HCT116 (cell line): ENCODE results near the gene HIBADH. TPM values are rescaled to one million over a fixed set of nuclear protein-coding genes. Genes with fewer than 3 reads are reported as not detected.

Experiments
- ATAC-seq: fragments of 200-7000 bp; cut with Tn5 transposase; 2 replicates; pipeline ENCODE4 v1.9.1; 2020; ENCODE audit warnings: mild to moderate bottlenecking, moderate library complexity
- BruUV-seq: library from RNA; stranded (reverse); fragments of 400-500 nt; replicated peaks from 2 replicates; lab custom pipeline; 2021; lab: Mats Ljungman, UMichigan
- CTCF ChIA-PET: fragments of 300-600 bp; sonication (Branson Sonifier 250); formaldehyde crosslinking; loops from one replicate; lab custom pipeline; 2021; ENCODE audit warnings: antibody characterized with exemption; lab: Charles Lee
- POLR2A ChIA-PET: fragments of 300-600, 350-600 bp; sonication (Branson Sonifier 250); formaldehyde crosslinking; loops from one replicate; lab custom pipeline; 2021; ENCODE audit warnings: antibody characterized with exemption; lab: Charles Lee
- RAD21 ChIA-PET, 2 experiments: fragments of 300-600 bp; sonication (Branson Sonifier 250); formaldehyde crosslinking; loops; one replicate each; lab custom pipeline; 2023; ENCODE audit warnings: low total read pairs in 2 of 2; ENCODE audit not compliant: uncharacterized antibody in 2 of 2, unreplicated experiment in 2 of 2, low non-redundant PET in 1 of 2; lab: Charles Lee
- DNase-seq: peaks from one replicate; pipeline ENCODE4 v3.0.0-alpha.2; 2010; ENCODE audit warnings: low read depth, low spot score
- H2AFZ ChIP-seq: fragments of 200-600 bp; shearing (Covaris generic), sonication (generic); 2 replicates; pipeline ENCODE4 v1.6.1; 2017; ENCODE audit warnings: low read depth, mixed run types, mixed read lengths, antibody characterized with exemption, low read length; ENCODE audit not compliant: poor library complexity, severe bottlenecking
- H3K27ac ChIP-seq: 2 replicates; pipeline ENCODE4 v1.5.1; 2012; ENCODE audit warnings: low read depth, low read length
- H3K27me3 ChIP-seq: fragments of 200-600 bp; sonication (generic); 2 replicates; pipeline ENCODE4 v1.6.1; 2016; ENCODE audit warnings: mixed run types, low read length, mixed read lengths; ENCODE audit not compliant: insufficient read depth
- H3K36me3 ChIP-seq, 2 experiments: fragments of 200-500 bp in 1 of 2; fragments of 200-600 bp in 1 of 2; sonication (Bioruptor generic) in 1 of 2; sonication (generic) in 1 of 2; 2 replicates each; pipeline versions ENCODE4 v1.5.1 to v1.6.1; 2014 to 2016; ENCODE audit warnings: low read length in 2 of 2, inconsistent platforms in 1 of 2, mixed read lengths in 1 of 2, mixed run types in 1 of 2; ENCODE audit not compliant: insufficient read depth in 2 of 2, control insufficient read depth in 1 of 2
- H3K4me1 ChIP-seq, 2 experiments: fragments of 200-600 bp in 1 of 2; sonication (generic) in 1 of 2; 2 replicates each; pipeline versions ENCODE4 v1.5.1 to v1.6.1; 2012 to 2017; ENCODE audit warnings: low read length in 2 of 2, inconsistent platforms in 1 of 2, mild to moderate bottlenecking in 1 of 2, mixed read lengths in 1 of 2, mixed run types in 1 of 2, moderate library complexity in 1 of 2; ENCODE audit not compliant: insufficient read depth in 2 of 2, control insufficient read depth in 1 of 2
- H3K4me2 ChIP-seq: fragments of 200-600 bp; sonication (generic); 2 replicates; pipeline ENCODE4 v1.6.1; 2017; ENCODE audit warnings: mixed run types, low read length, mixed read lengths
- H3K4me3 ChIP-seq, 2 experiments: fragments of 200-600 bp in 1 of 2; sonication (generic) in 1 of 2; replicated peaks in 1 of 2; 2 replicates each; pipeline ENCODE4 v1.5.1; 2011 to 2016; ENCODE audit warnings: low read length in 2 of 2, control low read depth in 1 of 2, low read depth in 1 of 2, mild to moderate bottlenecking in 1 of 2, mixed read lengths in 1 of 2, mixed run types in 1 of 2
- H3K79me2 ChIP-seq: fragments of 200-600 bp; sonication (generic); 2 replicates; pipeline ENCODE4 v1.6.1; 2017; ENCODE audit warnings: mild to moderate bottlenecking, mixed run types, low read length, moderate library complexity, mixed read lengths; ENCODE audit not compliant: insufficient read depth
- H3K9ac ChIP-seq: fragments of 200-600 bp; sonication (generic); 2 replicates; pipeline ENCODE4 v1.6.1; 2016; ENCODE audit warnings: low read length, mixed read lengths
- H3K9me2 ChIP-seq: fragments of 200-600 bp; sonication (generic), shearing (Covaris generic); 2 replicates; pipeline ENCODE4 v1.6.1; 2017; ENCODE audit warnings: mixed run types, mild to moderate bottlenecking, moderate library complexity; ENCODE audit not compliant: insufficient read depth
- H3K9me3 ChIP-seq, 2 experiments: fragments of 200-500 bp in 1 of 2; fragments of 200-600 bp in 1 of 2; sonication (Bioruptor generic) in 1 of 2; sonication (generic) in 1 of 2; 2 replicates each; pipeline ENCODE4 v1.6.1; 2014 to 2017; ENCODE audit warnings: low read length in 2 of 2, mixed read lengths in 2 of 2, inconsistent platforms in 1 of 2, low read depth in 1 of 2, mild to moderate bottlenecking in 1 of 2, mixed run types in 1 of 2, moderate library complexity in 1 of 2; ENCODE audit not compliant: control insufficient read depth in 1 of 2, insufficient read depth in 1 of 2
- H4K20me1 ChIP-seq: fragments of 200-600 bp; sonication (generic), shearing (Covaris generic); 2 replicates; pipeline ENCODE4 v1.6.1; 2017; ENCODE audit warnings: mixed run types, mild to moderate bottlenecking, moderate library complexity; ENCODE audit not compliant: insufficient read depth
- CEBPB ChIP-seq: IDR thresholded peaks from 2 replicates; pipeline ENCODE4 v1.6.1; 2012; ENCODE audit warnings: low read depth
- ELF1 ChIP-seq: IDR thresholded peaks from 2 replicates; pipeline ENCODE4 v1.6.1; 2012; ENCODE audit warnings: low read depth, borderline replicate concordance
- EZH2 ChIP-seq: fragments of 200-600 bp; sonication (generic); IDR thresholded peaks from 2 replicates; pipeline ENCODE4 v1.6.1; 2017; ENCODE audit warnings: antibody characterized with exemption, mixed run types
- EZH2phosphoT487 ChIP-seq: fragments of 200-600 bp; IDR thresholded peaks from 2 replicates; pipeline ENCODE4 v1.6.1; 2018; ENCODE audit warnings: antibody characterized with exemption, borderline replicate concordance
- FOSL1 ChIP-seq: IDR thresholded peaks from 2 replicates; pipeline ENCODE4 v1.6.1; 2012; ENCODE audit warnings: low read depth
- JUND ChIP-seq: IDR thresholded peaks from 2 replicates; pipeline ENCODE4 v1.6.1; 2012
- MAX ChIP-seq: IDR thresholded peaks from 2 replicates; pipeline ENCODE4 v1.6.1; 2012
- POLR2AphosphoS5 ChIP-seq: IDR thresholded peaks from 2 replicates; pipeline ENCODE4 v1.6.1; 2011; ENCODE audit warnings: mild to moderate bottlenecking, low read depth, low read length, moderate library complexity
- RAD21 ChIP-seq: IDR thresholded peaks from 2 replicates; pipeline ENCODE4 v1.6.1; 2012; ENCODE audit warnings: low read depth, mild to moderate bottlenecking
- REST ChIP-seq: IDR thresholded peaks from 2 replicates; pipeline ENCODE4 v1.6.1; 2012; ENCODE audit warnings: low read depth
- SP1 ChIP-seq: IDR thresholded peaks from 2 replicates; pipeline ENCODE4 v1.6.1; 2012; ENCODE audit warnings: low read depth
- SRF ChIP-seq: IDR thresholded peaks from 2 replicates; pipeline ENCODE4 v1.6.1; 2012; ENCODE audit warnings: low read depth
- TCF7L2 ChIP-seq: IDR thresholded peaks from 2 replicates; pipeline ENCODE4 v1.7.0; 2011; ENCODE audit warnings: borderline replicate concordance, inconsistent platforms; ENCODE audit not compliant: insufficient read depth, insufficient read length; ENCODE audit errors: extremely low read depth
- ZFX ChIP-seq: fragments of 450-650 bp; IDR thresholded peaks from 2 replicates; pipeline ENCODE4 v1.6.1; 2017
- ZNF274 ChIP-seq: fragments of 200-500 bp; sonication (Bioruptor generic); IDR thresholded peaks from 2 replicates; pipeline ENCODE4 v1.6.1; 2014; ENCODE audit warnings: mild to moderate bottlenecking, low read depth, low read length, inconsistent platforms
- intact Hi-C: fragments of 100-400 bp; cut with micrococcal nuclease; formaldehyde crosslinking; loops from 2 replicates; pipeline ENCODE4 v1.10.0; 2022
- total RNA-seq: library from RNA; stranded (reverse); gene quantifications from one replicate; pipeline ENCODE4 v1.2.1, GENCODE V29; 2021; ENCODE audit not compliant: unreplicated experiment
- TF ChIP-seq, protein P1 (sequence below): IDR thresholded peaks from 2 replicates; pipeline ENCODE4 v1.6.1; 2012

Gene HIBADH
- total RNA-seq, 1 experiment from 2014 or later = 32.4 TPM

DNA sequence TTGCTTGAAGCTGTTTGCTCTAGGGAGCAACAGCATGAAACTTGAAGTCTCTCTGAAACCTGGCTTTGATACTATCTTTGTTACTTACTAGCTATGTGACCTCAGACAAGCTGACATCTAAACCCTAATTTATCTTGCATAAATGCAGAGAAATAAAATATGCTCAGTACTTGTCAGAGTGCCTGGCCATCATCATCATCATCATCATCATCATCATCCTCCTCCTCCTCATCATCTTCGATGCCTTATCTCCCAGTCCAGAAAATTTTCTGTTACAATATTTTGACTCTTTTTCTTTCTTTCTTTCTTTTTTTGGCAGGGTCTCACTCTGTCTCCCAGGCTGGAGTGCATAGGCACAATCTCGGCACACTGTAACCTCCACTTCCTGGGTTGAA lies 42.5 kb upstream of the HIBADH start:
- Histone ChIP-seq H3K4me1 (peaks cover 0 to 6% of the 10 kb centered on the region in 2 experiments; a peak in 1 of 4 replicates), H4K20me1 (no peaks in the 10 kb centered on the region), H3K4me3 (no peak overlapping the region), H3K9me2 (no peaks in the 10 kb centered on the region), H3K27me3 (no peaks in the 10 kb centered on the region), H3K9ac (no peak overlapping the region), H3K9me3 (no peaks in the 10 kb centered on the region), H2AFZ (no peak overlapping the region), H3K4me2 (no peak overlapping the region), H3K79me2 (no peaks in the 10 kb centered on the region), H3K36me3 (no peaks in the 10 kb centered on the region), H3K27ac (no peak overlapping the region)
- intact Hi-C loops = no loop called here
- ChIA-PET RAD21 (no interaction called here), CTCF (no interaction called here), POLR2A (no interaction called here)
- no peak for ATAC-seq
- TF ChIP-seq EZH2 = no peak
- TF ChIP-seq ZNF274 = no peak
- TF ChIP-seq ELF1 = no peak
- TF ChIP-seq JUND = no peak
- no peak for TF ChIP-seq RAD21
- no peak for TF ChIP-seq REST
- no peak for TF ChIP-seq POLR2AphosphoS5
- TF ChIP-seq SP1 = no peak
- no peak for TF ChIP-seq MAX
- TF ChIP-seq ZFX = no peak
- no peak for TF ChIP-seq FOSL1
- no peak for TF ChIP-seq CEBPB
- no peak for TF ChIP-seq EZH2phosphoT487
- no peak for TF ChIP-seq SRF
- no peak for TF ChIP-seq TCF7L2
- TF ChIP-seq, protein P1, sequence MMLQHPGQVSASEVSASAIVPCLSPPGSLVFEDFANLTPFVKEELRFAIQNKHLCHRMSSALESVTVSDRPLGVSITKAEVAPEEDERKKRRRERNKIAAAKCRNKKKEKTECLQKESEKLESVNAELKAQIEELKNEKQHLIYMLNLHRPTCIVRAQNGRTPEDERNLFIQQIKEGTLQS = no peak
- no peak for DNase-seq
- no TSS peak for BruUV-seq
